H1 (cell line): Measurements from ENCODE around the gene PTPRD. TPM values are rescaled to one million over a fixed set of nuclear protein-coding genes. Genes with fewer than 3 reads are reported as not detected.

Source experiments
- ASH2L ChIP-seq: fragments of 200-600, 300-600 bp; sonication (generic); IDR thresholded peaks from one replicate; pipeline ENCODE4 v1.7.1; 2017; ENCODE audit warnings: low read length
- GTF2F1 ChIP-seq: IDR thresholded peaks from 2 replicates; pipeline ENCODE4 v1.6.1; 2012; ENCODE audit warnings: low read depth, low read length, improper control_type of control experiment, borderline replicate concordance
- HDAC2 ChIP-seq, 2 experiments: fragments of 300-600 bp in 1 of 2; sonication (generic) in 1 of 2; IDR thresholded peaks; 2 replicates each; pipeline ENCODE4 v1.6.1; 2011 to 2012; ENCODE audit warnings: low read depth in 2 of 2, low read length in 2 of 2, mild to moderate bottlenecking in 2 of 2, moderate library complexity in 2 of 2, borderline replicate concordance in 1 of 2, inconsistent platforms in 1 of 2
- NRF1 ChIP-seq: IDR thresholded peaks from 2 replicates; pipeline ENCODE4 v1.6.1; 2011; ENCODE audit warnings: mild to moderate bottlenecking, low read depth, low read length, improper control_type of control experiment
- POU5F1 ChIP-seq: IDR thresholded peaks from 2 replicates; pipeline ENCODE4 v1.6.1; 2011; ENCODE audit warnings: low read depth, mild to moderate bottlenecking, low read length, moderate library complexity
- RFX5 ChIP-seq: IDR thresholded peaks from 2 replicates; pipeline ENCODE4 v1.6.1; 2011; ENCODE audit warnings: low read depth, low read length, improper control_type of control experiment, borderline replicate concordance
- SAP30 ChIP-seq: fragments of 300-600 bp; sonication (generic); IDR thresholded peaks from 2 replicates; pipeline ENCODE4 v1.7.1; 2012; ENCODE audit warnings: low read length, moderate library complexity, mild to moderate bottlenecking, inconsistent platforms; ENCODE audit not compliant: insufficient read depth, insufficient replicate concordance
- SIN3A ChIP-seq, 2 experiments: IDR thresholded peaks in 1 of 2; conservative IDR thresholded peaks in 1 of 2; 2 replicates each; pipeline ENCODE4 v1.6.1; 2011 to 2012; ENCODE audit warnings: low read length in 2 of 2, improper control_type of control experiment in 1 of 2, low read depth in 1 of 2, mild to moderate bottlenecking in 1 of 2
- polyA plus RNA-seq, 7 experiments: library from polyadenylated mRNA; depleted of rRNA in 3 of 7; stranded (reverse) in 5 of 7; unstranded in 2 of 7; fragments of >200 nt in 5 of 7; fragments of 200-250 nt in 2 of 7; gene quantifications; 1 replicate in 5 of 7; 2 replicates in 1 of 7; 4 replicates in 1 of 7; pipeline versions ENCODE4 v1.2.1 to v1.2.3, GENCODE V29; 2011 to 2013; ENCODE audit warnings: missing spikeins in 2 of 7, mixed read lengths in 2 of 7
- total RNA-seq: library from RNA; stranded (reverse); fragmentation: NEBNext Ultra II Directional; extraction: Animal tissue kit (Norgen Biotek cat#: 25700); gene quantifications from 2 replicates; pipeline ENCODE4 v1.2.1, GENCODE V29; 2021
- TF ChIP-seq, protein P1 (sequence below): fragments of 300-600 bp; sonication (generic); IDR thresholded peaks from 2 replicates; pipeline ENCODE4 v1.7.1; 2012; ENCODE audit warnings: low read length, moderate library complexity, mild to moderate bottlenecking, inconsistent platforms; ENCODE audit not compliant: insufficient replicate concordance
- TF ChIP-seq, protein P2 (sequence below): IDR thresholded peaks from 2 replicates; pipeline ENCODE4 v1.6.1; 2012; ENCODE audit warnings: inconsistent platforms

Gene PTPRD
- total and polyA plus RNA-seq, 2 of the 8 experiments (the other 6 are each of a cell fraction or from before 2014, with no cell fraction given): 17.2 to 77.0 TPM

GRCh38 chr9:9783711-9784110, 829.1 kb downstream of the PTPRD start (continued):
- TF ChIP-seq, protein P1, sequence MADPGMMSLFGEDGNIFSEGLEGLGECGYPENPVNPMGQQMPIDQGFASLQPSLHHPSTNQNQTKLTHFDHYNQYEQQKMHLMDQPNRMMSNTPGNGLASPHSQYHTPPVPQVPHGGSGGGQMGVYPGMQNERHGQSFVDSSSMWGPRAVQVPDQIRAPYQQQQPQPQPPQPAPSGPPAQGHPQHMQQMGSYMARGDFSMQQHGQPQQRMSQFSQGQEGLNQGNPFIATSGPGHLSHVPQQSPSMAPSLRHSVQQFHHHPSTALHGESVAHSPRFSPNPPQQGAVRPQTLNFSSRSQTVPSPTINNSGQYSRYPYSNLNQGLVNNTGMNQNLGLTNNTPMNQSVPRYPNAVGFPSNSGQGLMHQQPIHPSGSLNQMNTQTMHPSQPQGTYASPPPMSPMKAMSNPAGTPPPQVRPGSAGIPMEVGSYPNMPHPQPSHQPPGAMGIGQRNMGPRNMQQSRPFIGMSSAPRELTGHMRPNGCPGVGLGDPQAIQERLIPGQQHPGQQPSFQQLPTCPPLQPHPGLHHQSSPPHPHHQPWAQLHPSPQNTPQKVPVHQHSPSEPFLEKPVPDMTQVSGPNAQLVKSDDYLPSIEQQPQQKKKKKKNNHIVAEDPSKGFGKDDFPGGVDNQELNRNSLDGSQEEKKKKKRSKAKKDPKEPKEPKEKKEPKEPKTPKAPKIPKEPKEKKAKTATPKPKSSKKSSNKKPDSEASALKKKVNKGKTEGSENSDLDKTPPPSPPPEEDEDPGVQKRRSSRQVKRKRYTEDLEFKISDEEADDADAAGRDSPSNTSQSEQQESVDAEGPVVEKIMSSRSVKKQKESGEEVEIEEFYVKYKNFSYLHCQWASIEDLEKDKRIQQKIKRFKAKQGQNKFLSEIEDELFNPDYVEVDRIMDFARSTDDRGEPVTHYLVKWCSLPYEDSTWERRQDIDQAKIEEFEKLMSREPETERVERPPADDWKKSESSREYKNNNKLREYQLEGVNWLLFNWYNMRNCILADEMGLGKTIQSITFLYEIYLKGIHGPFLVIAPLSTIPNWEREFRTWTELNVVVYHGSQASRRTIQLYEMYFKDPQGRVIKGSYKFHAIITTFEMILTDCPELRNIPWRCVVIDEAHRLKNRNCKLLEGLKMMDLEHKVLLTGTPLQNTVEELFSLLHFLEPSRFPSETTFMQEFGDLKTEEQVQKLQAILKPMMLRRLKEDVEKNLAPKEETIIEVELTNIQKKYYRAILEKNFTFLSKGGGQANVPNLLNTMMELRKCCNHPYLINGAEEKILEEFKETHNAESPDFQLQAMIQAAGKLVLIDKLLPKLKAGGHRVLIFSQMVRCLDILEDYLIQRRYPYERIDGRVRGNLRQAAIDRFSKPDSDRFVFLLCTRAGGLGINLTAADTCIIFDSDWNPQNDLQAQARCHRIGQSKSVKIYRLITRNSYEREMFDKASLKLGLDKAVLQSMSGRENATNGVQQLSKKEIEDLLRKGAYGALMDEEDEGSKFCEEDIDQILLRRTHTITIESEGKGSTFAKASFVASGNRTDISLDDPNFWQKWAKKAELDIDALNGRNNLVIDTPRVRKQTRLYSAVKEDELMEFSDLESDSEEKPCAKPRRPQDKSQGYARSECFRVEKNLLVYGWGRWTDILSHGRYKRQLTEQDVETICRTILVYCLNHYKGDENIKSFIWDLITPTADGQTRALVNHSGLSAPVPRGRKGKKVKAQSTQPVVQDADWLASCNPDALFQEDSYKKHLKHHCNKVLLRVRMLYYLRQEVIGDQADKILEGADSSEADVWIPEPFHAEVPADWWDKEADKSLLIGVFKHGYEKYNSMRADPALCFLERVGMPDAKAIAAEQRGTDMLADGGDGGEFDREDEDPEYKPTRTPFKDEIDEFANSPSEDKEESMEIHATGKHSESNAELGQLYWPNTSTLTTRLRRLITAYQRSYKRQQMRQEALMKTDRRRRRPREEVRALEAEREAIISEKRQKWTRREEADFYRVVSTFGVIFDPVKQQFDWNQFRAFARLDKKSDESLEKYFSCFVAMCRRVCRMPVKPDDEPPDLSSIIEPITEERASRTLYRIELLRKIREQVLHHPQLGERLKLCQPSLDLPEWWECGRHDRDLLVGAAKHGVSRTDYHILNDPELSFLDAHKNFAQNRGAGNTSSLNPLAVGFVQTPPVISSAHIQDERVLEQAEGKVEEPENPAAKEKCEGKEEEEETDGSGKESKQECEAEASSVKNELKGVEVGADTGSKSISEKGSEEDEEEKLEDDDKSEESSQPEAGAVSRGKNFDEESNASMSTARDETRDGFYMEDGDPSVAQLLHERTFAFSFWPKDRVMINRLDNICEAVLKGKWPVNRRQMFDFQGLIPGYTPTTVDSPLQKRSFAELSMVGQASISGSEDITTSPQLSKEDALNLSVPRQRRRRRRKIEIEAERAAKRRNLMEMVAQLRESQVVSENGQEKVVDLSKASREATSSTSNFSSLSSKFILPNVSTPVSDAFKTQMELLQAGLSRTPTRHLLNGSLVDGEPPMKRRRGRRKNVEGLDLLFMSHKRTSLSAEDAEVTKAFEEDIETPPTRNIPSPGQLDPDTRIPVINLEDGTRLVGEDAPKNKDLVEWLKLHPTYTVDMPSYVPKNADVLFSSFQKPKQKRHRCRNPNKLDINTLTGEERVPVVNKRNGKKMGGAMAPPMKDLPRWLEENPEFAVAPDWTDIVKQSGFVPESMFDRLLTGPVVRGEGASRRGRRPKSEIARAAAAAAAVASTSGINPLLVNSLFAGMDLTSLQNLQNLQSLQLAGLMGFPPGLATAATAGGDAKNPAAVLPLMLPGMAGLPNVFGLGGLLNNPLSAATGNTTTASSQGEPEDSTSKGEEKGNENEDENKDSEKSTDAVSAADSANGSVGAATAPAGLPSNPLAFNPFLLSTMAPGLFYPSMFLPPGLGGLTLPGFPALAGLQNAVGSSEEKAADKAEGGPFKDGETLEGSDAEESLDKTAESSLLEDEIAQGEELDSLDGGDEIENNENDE: no peak
- TF ChIP-seq SIN3A (conservative IDR thresholded peaks at IDR 0.05 in 1 of 2, IDR thresholded peaks at IDR 0.05 in 1 of 2; ENCODE audit: low read depth in 1 of 2, low read length in 2 of 2): no peak
- no peak for TF ChIP-seq GTF2F1
- TF ChIP-seq SAP30: no peak
- no peak for TF ChIP-seq RFX5
- no peak for TF ChIP-seq POU5F1
- no peak for TF ChIP-seq HDAC2 (IDR thresholded peaks at IDR 0.05; ENCODE audit: borderline replicate concordance in 1 of 2, low read depth in 2 of 2, low read length in 2 of 2)
- TF ChIP-seq ASH2L: no peak
- TF ChIP-seq NRF1: no peak
- TF ChIP-seq, protein P2, sequence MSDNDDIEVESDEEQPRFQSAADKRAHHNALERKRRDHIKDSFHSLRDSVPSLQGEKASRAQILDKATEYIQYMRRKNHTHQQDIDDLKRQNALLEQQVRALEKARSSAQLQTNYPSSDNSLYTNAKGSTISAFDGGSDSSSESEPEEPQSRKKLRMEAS: no peak
